ENCODE results near the gene PARP15.

The PARP15 gene

GRCh38 chr3:122576174-122576940 is 1.1 kb upstream of the PARP15 start:
- DNase-seq = no peak

GRCh38 chr3:122578069-122578740 is 755 bp downstream of the PARP15 start:
- DNase-seq = no peak

- DNase-seq = no peak
These were observed 3.0 kb downstream of the PARP15 start for GRCh38 chr3:122580470-122580869.

- no peak for DNase-seq
These were observed 4.2 kb downstream of the PARP15 start for GRCh38 chr3:122581622-122582021.

GRCh38 chr3:122582390-122582789 is 4.9 kb downstream of the PARP15 start:
- no peak for DNase-seq

- no peak for DNase-seq
These were observed 8.6 kb downstream of the PARP15 start for GRCh38 chr3:122586098-122586497.

GRCh38 chr3:122586773-122587485 is 9.5 kb downstream of the PARP15 start:
- DNase-seq = no peak

- no peak for DNase-seq
These were observed 10.1 kb downstream of the PARP15 start for GRCh38 chr3:122587572-122587971.

GRCh38 chr3:122589297-122589696 is 11.8 kb downstream of the PARP15 start:
- no peak for DNase-seq

GRCh38 chr3:122590610-122591009 is 13.2 kb downstream of the PARP15 start:
- no peak for DNase-seq

- no peak for DNase-seq
These were observed 16.6 kb downstream of the PARP15 start for GRCh38 chr3:122594025-122594424.

GRCh38 chr3:122598151-122598550 is 20.7 kb downstream of the PARP15 start:
- no peak for DNase-seq

- DNase-seq = no peak
These were observed 21.1 kb downstream of the PARP15 start for GRCh38 chr3:122598556-122598955.

GRCh38 chr3:122602011-122602710 is 24.7 kb downstream of the PARP15 start:
- DNase-seq = no peak

GRCh38 chr3:122603056-122603455 is 25.6 kb downstream of the PARP15 start:
- no peak for DNase-seq

GRCh38 chr3:122606330-122606729 is 28.9 kb downstream of the PARP15 start:
- no peak for DNase-seq

- DNase-seq = no peak
These were observed 31.5 kb downstream of the PARP15 start for GRCh38 chr3:122608916-122609315.

- no peak for DNase-seq
These were observed 32.5 kb downstream of the PARP15 start for GRCh38 chr3:122609798-122610559.

GRCh38 chr3:122612696-122613095 is 35.2 kb downstream of the PARP15 start:
- no peak for DNase-seq

GRCh38 chr3:122615303-122615702 is 37.9 kb downstream of the PARP15 start:
- DNase-seq = no peak

GRCh38 chr3:122618614-122619013 is 41.2 kb downstream of the PARP15 start:
- DNase-seq = no peak

GRCh38 chr3:122619040-122619439 is 41.6 kb downstream of the PARP15 start:
- no peak for DNase-seq

Data from NK-92 treated with Interleukin-12 subunit alpha and Interleukin-12 subunit beta, amount 100 ng/mL, for 24 hours (cell line).